Peyer's patch (tissue), 4 donors: ENCODE data around the gene RHOXF2.

Source experiments
- POLR2A ChIP-seq, 2 donors: fragments of 450-650 bp; IDR thresholded peaks; one replicate each; pipeline ENCODE4 v1.5.1; 2017; ENCODE audit warnings: antibody characterized with exemption in 2 of 2, mild to moderate bottlenecking in 2 of 2, moderate library complexity in 2 of 2
- TF ChIP-seq, protein P1 (sequence below), 6 experiments: fragments of 450-650 bp in 4 of 6; fragments of 200-600 bp in 2 of 6; sonication (generic) in 1 of 6; IDR thresholded peaks; one replicate each; pipeline ENCODE4 v1.5.1; 2017 to 2019; ENCODE audit warnings: antibody characterized with exemption in 6 of 6, mild to moderate bottlenecking in 3 of 6, moderate library complexity in 1 of 6

GRCh38 chrX:120109378-120109777, 49.0 kb upstream of the RHOXF2 start:
- TF ChIP-seq, protein P1, sequence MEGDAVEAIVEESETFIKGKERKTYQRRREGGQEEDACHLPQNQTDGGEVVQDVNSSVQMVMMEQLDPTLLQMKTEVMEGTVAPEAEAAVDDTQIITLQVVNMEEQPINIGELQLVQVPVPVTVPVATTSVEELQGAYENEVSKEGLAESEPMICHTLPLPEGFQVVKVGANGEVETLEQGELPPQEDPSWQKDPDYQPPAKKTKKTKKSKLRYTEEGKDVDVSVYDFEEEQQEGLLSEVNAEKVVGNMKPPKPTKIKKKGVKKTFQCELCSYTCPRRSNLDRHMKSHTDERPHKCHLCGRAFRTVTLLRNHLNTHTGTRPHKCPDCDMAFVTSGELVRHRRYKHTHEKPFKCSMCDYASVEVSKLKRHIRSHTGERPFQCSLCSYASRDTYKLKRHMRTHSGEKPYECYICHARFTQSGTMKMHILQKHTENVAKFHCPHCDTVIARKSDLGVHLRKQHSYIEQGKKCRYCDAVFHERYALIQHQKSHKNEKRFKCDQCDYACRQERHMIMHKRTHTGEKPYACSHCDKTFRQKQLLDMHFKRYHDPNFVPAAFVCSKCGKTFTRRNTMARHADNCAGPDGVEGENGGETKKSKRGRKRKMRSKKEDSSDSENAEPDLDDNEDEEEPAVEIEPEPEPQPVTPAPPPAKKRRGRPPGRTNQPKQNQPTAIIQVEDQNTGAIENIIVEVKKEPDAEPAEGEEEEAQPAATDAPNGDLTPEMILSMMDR (IDR thresholded peaks at IDR 0.05), result no peak
- no peak for TF ChIP-seq POLR2A (IDR thresholded peaks at IDR 0.05)
